ENCODE measurements around the gene ACSL1. TPM values are rescaled to one million over a fixed set of nuclear protein-coding genes. Genes with fewer than 3 reads are reported as not detected.
"Not testable (repeated sequence)": the region's sequence is repeated elsewhere in the genome, so short reads cannot be mapped to it uniquely, and the experiment has no call there.

ACSL1 gene
- total RNA-seq, 2 donors from 2014 or later: 110 to 111 TPM

DNA sequence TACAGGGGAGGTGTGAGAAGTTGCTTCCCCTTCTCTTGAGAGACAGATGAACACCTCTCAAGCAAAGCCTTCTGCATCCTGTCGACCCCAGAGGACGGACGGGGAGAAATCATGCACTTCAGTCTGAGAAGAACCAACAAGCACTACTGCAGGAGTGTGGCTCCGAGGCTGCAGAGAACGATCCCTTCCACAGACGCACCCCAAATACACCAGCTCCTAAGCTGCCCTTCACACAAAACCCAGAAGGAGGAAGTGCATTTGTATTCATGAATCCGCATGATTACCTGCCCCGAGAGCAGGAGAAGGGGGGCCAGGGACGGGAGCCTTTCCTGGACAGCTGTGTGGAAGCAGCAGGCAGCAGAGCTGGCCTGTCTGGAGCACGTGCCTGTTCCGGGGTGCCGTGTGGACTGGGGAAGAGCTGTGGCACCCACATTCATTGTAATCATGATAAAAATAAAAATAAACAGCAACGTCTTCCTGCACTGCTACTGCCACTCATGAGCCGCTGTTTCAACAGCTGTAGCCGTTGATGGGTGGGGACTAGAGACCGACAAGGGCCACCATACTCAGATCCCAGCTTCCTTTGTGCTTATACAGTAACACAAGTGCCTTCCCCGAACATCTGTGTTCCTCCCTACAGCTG lies 42.9 kb downstream of the ACSL1 start:
- Mint-ChIP-seq H3K27me3 (no peaks in the 10 kb centered on the region), H3K4me3 (peak overlapping the region; percentile 45), H3K27ac (peak overlapping the region; percentile 39 to 78), H3K36me3 (peaks cover 18% of the 10 kb centered on the region), H3K9me3 (no peaks in the 10 kb centered on the region), H3K4me1 (ENCODE audit: low read depth in 2 of 2) (peaks cover 11 to 12% of the 10 kb centered on the region in 2 donors)
- ATAC-seq: peak; percentile 55 to 61
- DNase-seq (ENCODE audit: low spot score): no peak

DNA sequence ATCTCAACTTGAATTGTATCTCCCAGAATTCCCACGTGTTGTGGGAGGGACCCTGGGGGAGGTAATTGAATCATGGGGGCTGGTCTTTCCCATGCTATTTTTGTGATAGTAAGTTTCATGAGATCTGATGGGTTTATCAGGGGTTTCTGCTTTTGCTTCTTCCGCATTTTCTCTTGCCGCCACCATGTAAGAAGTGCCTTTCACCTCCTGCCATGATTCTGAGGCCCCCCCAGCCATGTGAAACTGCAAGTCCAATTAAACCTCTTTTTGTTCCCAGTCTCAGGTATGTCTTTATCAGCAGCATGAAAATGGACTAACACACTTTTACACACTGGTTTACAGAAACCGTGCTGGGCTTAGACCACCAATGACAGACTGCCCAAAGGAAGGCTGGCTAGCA lies 46.6 kb downstream of the ACSL1 start:
- H3K27me3 Mint-ChIP-seq; H3K27ac Mint-ChIP-seq; DNase-seq (ENCODE audit: low spot score); H3K4me3 Mint-ChIP-seq; H3K9me3 Mint-ChIP-seq; ATAC-seq: not testable (repeated sequence)
- Mint-ChIP-seq H3K36me3 (peaks cover 12% of the 10 kb centered on the region), H3K4me1 (ENCODE audit: low read depth in 2 of 2) (peaks cover 11 to 12% of the 10 kb centered on the region in 2 donors)

DNA sequence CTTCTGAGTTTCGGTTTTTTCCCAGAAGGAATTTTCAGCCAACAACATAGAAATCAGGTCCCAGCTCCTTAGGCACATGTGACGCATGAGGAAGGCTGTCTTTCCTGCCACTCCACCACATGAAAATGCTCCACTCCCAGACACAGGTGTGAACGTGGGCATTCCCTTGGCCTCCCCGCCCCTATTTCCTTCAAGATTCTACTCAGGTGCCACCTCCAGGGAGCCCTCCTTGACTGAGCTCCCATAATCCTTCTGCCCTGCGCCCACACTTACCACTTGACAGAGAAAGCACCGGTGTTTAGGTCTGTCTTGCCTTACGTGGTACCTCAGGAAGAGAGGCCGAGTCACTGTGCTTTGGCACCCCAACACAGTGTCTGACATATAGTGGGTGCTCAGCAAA lies 47.4 kb downstream of the ACSL1 start:
- H3K27ac Mint-ChIP-seq: no peak overlapping the region
- ATAC-seq: peak in 1 of 2 donors; percentile 15
- DNase-seq (ENCODE audit: low spot score): no peak

DNA sequence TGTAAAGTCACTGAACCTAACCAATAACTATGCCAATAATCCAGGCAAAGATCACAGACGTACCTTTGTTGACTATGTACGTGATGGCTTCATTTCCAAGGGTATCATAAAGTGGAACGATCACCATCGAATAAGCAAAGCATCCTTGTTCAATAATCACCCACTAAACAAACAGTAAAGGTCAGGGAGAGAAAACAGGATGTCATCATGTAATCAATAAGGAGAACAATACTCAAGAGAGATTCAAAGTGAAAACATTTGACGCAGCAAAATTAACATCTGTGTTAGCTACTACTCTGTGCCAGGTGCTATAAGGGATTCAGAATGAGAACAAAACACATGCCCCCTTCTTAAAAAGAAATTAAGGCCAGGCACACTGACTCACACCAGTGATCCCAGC lies 48.9 kb downstream of the ACSL1 start:
- DNase-seq (ENCODE audit: low spot score): no peak
- Mint-ChIP-seq H3K4me1 (ENCODE audit: low read depth in 2 of 2) (no peaks in the 10 kb centered on the region), H3K27ac (no peak overlapping the region), H3K36me3 (peaks cover 6% of the 10 kb centered on the region), H3K27me3 (no peaks in the 10 kb centered on the region), H3K9me3 (no peaks in the 10 kb centered on the region), H3K4me3 (no peak overlapping the region)
- ATAC-seq: no peak

More for the DNA sequence above, 47.4 kb downstream of the ACSL1 start:
- H3K4me1 Mint-ChIP-seq (ENCODE audit: low read depth in 2 of 2): peaks cover 11 to 12% of the 10 kb centered on the region in 2 donors
- H3K27me3 Mint-ChIP-seq: no peaks in the 10 kb centered on the region
- H3K9me3 Mint-ChIP-seq: no peaks in the 10 kb centered on the region
- peaks cover 12% of the 10 kb centered on the region for H3K36me3 Mint-ChIP-seq
- H3K4me3 Mint-ChIP-seq: no peak overlapping the region

DNA sequence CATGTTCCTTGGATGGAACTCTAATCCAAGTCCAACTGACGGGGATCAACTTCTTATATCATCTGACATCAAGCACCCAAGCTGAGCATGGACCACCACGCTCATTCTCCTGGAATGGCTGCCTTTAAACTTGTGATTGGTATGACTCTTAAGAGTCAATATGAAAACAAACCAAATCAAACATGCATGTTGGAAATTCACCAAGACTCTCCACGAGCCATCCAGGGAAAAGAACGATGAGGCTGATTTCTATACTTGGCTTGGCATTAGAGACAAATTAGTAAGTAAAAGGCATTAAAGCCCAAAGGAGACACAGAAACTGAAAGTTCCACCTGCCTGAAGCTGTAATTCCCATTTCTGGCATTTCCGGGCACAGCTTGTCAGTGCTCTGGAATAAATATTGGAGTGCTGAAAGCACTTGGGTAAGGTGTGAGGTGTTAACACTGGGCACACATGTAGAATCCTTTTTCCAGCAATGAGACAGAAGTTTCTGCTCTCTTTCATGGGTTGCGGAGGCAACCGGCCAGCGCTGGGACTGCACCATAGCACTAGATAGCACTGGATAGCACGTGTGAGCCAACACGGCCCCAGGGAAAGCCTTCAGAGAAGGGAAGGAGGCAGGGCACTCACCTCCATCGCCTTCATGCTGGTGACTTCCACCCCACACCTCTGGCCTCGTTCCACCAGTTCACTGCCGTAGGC lies 49.8 kb downstream of the ACSL1 start:
- DNase-seq (ENCODE audit: low spot score): no peak
- no peaks in the 10 kb centered on the region for H3K9me3 Mint-ChIP-seq
- no peaks in the 10 kb centered on the region for H3K27me3 Mint-ChIP-seq
- H3K27ac Mint-ChIP-seq: no peak overlapping the region
- H3K4me1 Mint-ChIP-seq (ENCODE audit: low read depth in 2 of 2): no peaks in the 10 kb centered on the region
- H3K4me3 Mint-ChIP-seq: no peak overlapping the region
- no peak for ATAC-seq
- H3K36me3 Mint-ChIP-seq: peaks cover 6% of the 10 kb centered on the region

DNA sequence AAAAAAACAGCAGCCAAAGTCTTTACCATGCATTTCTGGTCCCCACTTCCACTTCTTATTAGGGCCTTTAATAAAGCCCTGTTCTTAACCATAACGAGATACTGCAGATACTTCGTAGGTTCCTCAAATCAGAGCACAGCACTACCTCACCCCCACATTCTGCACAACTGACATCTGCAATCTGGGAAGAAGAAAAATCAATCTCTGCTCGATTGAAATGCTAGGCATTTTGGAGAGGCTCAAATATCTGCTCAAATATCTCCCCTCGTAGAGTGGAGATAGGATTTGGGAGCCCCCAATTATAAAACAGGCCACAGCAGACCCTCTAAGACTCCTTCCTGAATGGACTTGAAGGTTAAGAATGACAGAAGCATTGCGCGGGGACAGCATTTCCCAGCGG lies 51.6 kb downstream of the ACSL1 start:
- peaks cover 2% of the 10 kb centered on the region for H3K36me3 Mint-ChIP-seq
- no peak overlapping the region for H3K27ac Mint-ChIP-seq
- no peaks in the 10 kb centered on the region for H3K9me3 Mint-ChIP-seq
- no peaks in the 10 kb centered on the region for H3K27me3 Mint-ChIP-seq
- ATAC-seq: no peak
- H3K4me3 Mint-ChIP-seq: no peak overlapping the region
- no peak for DNase-seq (ENCODE audit: low spot score)
- no peaks in the 10 kb centered on the region for H3K4me1 Mint-ChIP-seq (ENCODE audit: low read depth in 2 of 2)

DNA sequence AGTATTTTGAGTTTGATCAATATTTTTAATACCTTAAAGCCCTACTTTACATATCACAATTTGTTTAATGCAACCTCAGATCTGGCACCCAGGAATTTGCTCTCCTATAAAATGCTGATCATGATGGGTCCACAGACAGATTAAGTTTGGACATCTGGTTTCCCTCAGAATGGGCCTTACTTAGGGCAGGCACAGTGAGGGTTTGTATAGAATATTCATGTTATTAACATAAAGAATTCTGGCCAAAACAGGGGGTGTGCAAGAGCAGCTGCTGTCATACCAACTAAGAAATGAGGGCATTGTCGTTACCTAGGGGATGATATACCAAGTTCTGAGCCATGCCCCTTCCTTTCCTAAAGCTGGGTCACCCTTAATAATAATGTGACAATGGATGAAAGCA lies 54.4 kb downstream of the ACSL1 start:
- no peaks in the 10 kb centered on the region for H3K27me3 Mint-ChIP-seq
- ATAC-seq (no peak), DNase-seq (ENCODE audit: low spot score) (no peak)
- H3K4me1 Mint-ChIP-seq (ENCODE audit: low read depth in 2 of 2): no peaks in the 10 kb centered on the region
- H3K27ac Mint-ChIP-seq: no peak overlapping the region
- peaks cover 5% of the 10 kb centered on the region for H3K36me3 Mint-ChIP-seq
- H3K4me3 Mint-ChIP-seq: no peak overlapping the region
- no peaks in the 10 kb centered on the region for H3K9me3 Mint-ChIP-seq

DNA sequence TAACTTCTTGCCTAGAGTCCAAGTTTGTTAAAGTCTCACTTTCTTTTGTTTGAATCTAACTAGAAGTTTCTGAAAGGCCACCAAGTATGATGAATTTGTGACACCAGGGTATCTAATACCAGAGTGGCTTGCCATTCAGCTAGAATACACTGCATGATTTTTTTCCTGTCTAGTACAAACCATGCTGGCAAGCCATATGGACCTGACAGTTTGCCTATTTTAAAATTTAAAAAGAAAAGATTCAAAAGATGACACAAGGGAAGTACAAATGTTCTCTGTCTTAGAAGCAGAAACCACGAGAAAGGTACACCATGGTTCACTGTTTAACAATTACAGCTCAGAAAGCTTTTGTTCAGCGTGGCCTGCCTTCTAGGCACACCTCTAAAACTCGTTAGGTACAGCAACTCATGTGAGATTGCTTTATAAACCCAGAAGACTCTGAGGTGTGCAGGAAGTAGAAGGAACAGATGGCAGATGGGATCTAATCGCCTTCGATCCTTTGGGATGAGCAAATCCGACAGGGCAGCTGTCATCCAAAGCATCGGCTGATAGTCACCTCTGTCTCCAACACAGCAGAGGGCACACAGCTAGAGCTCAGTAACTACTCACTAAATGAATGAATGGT lies 56.5 kb downstream of the ACSL1 start:
- Mint-ChIP-seq H3K27me3 (no peaks in the 10 kb centered on the region), H3K36me3 (peaks cover 10% of the 10 kb centered on the region), H3K27ac (no peak overlapping the region), H3K4me1 (ENCODE audit: low read depth in 2 of 2) (no peaks in the 10 kb centered on the region), H3K4me3 (no peak overlapping the region), H3K9me3 (no peaks in the 10 kb centered on the region)
- no peak for DNase-seq (ENCODE audit: low spot score)
- ATAC-seq: no peak

DNA sequence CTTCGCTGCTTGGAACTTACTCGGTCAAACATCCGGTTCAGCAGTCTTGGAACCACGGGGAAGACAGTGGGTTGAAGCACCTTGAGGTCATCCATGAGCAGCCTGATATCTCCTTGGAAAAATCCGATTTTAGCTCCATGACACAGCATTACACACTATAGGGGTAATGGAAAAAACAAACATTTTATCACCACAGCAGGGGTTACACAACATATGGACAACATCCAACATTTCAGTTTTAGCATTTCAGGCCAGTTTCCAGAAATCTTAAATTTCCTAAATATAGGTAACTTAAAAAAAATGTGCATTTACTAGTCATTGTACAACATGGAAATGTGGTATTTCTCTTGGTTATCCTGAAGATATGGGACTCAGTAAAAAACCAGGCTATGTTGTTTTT lies 57.5 kb downstream of the ACSL1 start:
- Mint-ChIP-seq H3K4me1 (ENCODE audit: low read depth in 2 of 2) (no peaks in the 10 kb centered on the region), H3K27ac (no peak overlapping the region), H3K9me3 (no peaks in the 10 kb centered on the region), H3K4me3 (no peak overlapping the region), H3K27me3 (no peaks in the 10 kb centered on the region), H3K36me3 (peaks cover 10% of the 10 kb centered on the region)
- no peak for ATAC-seq
- no peak for DNase-seq (ENCODE audit: low spot score)

DNA sequence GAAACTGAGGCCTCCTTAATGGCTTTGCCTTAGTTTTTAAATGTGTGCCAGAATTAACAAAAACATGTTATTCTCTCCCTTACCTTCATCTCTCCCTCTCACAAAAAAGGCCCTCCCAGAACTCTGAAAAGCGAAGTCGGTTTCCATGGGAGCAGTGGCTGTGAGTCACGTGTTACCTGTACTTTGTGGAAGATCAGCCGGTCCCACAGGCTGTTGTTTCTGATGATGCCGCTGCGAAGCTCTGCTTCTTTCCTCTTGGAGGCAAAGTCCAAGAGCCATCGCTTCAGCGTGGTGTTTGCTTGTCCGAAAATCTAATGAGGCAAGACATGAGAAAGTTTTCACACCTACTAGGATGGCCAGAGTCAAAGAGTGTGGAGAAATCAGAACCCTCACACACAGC lies 59.3 kb downstream of the ACSL1 start:
- Mint-ChIP-seq H3K27ac (no peak overlapping the region), H3K4me3 (no peak overlapping the region), H3K4me1 (ENCODE audit: low read depth in 2 of 2) (peaks cover 8 to 11% of the 10 kb centered on the region in 2 donors), H3K9me3 (no peaks in the 10 kb centered on the region), H3K27me3 (no peaks in the 10 kb centered on the region), H3K36me3 (peaks cover 10% of the 10 kb centered on the region)
- ATAC-seq (no peak), DNase-seq (ENCODE audit: low spot score) (no peak)

DNA sequence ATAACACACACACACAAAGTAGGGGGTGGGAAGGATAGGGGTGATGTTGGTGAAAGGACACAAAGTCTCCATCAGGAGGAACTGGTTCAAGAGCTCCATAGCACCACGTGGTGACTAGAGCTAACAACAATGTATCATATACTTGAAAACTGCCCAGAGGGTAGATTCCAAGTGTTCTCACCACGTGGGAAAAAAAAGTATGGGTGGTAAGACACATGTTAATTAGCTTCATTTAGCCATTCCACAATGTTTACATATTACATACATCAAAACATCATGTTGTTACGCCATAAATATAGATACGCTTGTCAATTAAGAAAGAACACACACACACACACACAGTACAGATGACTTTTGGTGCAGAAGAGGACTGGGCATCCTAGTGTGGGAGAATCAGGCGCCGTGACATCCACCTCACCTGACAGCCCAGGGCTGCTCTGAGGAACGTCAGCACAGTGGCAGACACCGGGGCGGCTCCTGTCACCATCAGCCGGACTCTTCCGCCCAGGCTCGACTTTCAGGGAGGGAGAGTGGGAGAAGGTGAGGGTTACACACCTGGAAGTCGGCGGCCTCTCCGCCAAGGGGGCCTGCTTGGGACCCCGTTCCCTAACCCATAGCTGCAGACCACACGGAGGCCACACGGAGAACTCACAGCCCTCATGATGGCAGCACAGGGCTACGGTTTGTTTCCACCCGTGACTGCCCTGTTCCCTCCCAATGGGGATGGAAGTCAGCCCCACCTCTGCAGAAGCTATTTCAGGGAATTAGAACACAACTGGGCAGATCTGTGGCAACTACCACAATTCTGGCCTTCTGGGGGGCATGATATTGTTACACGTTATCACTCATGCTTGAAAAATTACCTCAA lies 60.1 kb downstream of the ACSL1 start:
- Mint-ChIP-seq H3K36me3 (peaks cover 10% of the 10 kb centered on the region), H3K27ac (no peak overlapping the region), H3K4me1 (ENCODE audit: low read depth in 2 of 2) (peaks cover 8 to 11% of the 10 kb centered on the region in 2 donors), H3K27me3 (no peaks in the 10 kb centered on the region), H3K9me3 (no peaks in the 10 kb centered on the region), H3K4me3 (no peak overlapping the region)
- ATAC-seq (no peak), DNase-seq (ENCODE audit: low spot score) (no peak)

DNA sequence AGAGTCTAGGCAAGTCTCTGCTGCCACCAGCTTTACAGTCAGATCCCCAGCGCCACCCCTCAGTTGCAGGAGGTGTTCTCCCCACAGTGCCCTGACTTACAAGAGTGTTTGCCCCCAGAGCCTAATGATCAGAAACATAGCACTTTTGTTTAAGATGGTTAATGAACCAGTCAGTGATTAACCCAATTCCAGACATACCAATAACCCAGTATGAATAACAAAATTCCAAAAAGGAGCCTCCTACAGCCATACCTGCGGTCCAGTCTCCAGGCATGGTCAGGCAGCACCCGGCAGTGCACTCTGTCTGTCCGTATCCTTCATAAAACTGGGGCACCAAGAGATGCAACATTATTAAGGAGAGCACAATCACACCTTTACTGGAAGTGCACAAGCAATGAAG lies 61.2 kb downstream of the ACSL1 start:
- Mint-ChIP-seq H3K27ac (no peak overlapping the region), H3K27me3 (no peaks in the 10 kb centered on the region), H3K36me3 (peaks cover 19% of the 10 kb centered on the region), H3K4me1 (ENCODE audit: low read depth in 2 of 2) (peaks cover 8 to 11% of the 10 kb centered on the region in 2 donors), H3K4me3 (no peak overlapping the region), H3K9me3 (no peaks in the 10 kb centered on the region)
- DNase-seq (ENCODE audit: low spot score): no peak
- no peak for ATAC-seq

DNA sequence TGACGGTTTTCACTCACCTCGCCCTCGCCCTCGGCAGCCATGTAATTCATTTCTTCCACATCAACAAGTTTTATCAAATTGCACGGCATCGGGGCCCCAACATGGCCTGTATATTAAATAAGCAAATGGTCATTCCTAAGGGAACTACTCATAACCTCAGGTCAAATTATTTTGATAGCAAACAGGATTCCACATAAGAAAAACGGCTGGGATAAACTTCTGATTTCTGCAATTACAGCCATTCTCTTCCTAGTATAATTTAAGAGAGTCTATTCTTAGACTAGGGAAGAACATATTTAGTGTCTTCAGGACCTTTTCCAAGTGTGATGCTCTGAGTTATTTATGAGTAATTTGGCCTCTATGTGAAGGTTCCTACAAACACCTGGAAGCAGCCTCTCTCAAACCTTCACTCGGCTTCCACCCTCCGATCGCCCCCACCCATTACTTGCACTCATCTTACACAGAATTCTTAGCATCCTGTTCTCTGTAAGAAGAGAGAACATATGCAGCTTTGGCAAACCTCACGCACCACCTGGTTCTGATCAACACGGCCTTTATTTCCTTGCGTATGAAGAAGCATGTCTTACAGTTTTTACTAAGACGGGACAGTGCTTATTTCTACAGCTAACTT lies 62.5 kb downstream of the ACSL1 start:
- Mint-ChIP-seq H3K27ac (peak overlapping the region; percentile 22 to 61), H3K36me3 (peaks cover 24% of the 10 kb centered on the region), H3K9me3 (no peaks in the 10 kb centered on the region), H3K27me3 (no peaks in the 10 kb centered on the region), H3K4me3 (no peak overlapping the region), H3K4me1 (ENCODE audit: low read depth in 2 of 2) (peaks cover 11 to 12% of the 10 kb centered on the region in 2 donors)
- no peak for DNase-seq (ENCODE audit: low spot score)
- no peak for ATAC-seq
